ENCODE data around the gene XRCC3.

The XRCC3 gene

GRCh38 chr14:103725001-103725682, 9.9 kb upstream of the XRCC3 start:
- no peaks in the 10 kb centered on the region for H3K9me3 Mint-ChIP-seq
- no peaks in the 10 kb centered on the region for H3K27me3 Mint-ChIP-seq (ENCODE audit: low read depth)
- peaks cover 5% of the 10 kb centered on the region for H3K36me3 Mint-ChIP-seq (ENCODE audit: low read depth)
- no peak overlapping the region for H3K4me3 Mint-ChIP-seq
- H3K27ac Mint-ChIP-seq: no peak overlapping the region
- no peaks in the 10 kb centered on the region for H3K4me1 Mint-ChIP-seq (ENCODE audit: low read depth)

DNA sequence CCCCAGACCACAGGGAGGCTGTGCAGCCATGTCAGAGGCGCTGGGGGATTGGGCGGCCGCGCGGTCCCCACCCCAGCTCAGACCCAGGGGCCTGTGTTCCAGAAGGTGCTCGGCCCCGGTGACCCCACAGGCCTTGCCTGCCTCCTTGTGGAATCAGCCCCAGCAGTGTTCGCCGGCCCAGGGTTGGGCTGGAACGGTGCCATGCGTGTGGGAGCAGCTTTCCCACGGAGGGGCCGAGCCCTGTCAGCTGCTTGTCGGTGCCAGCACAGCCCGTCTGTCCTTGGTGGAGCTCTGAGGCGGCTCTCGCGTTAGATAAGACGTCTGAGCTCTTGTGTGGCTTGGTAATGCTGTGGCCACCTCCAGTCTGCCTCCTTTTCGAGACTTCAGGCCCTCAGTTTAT, 8.9 kb upstream of the XRCC3 start:
- H3K36me3 Mint-ChIP-seq (ENCODE audit: low read depth): peaks cover 4% of the 10 kb centered on the region
- H3K9me3 Mint-ChIP-seq: no peaks in the 10 kb centered on the region
- H3K4me1 Mint-ChIP-seq (ENCODE audit: low read depth): peaks cover 8% of the 10 kb centered on the region
- H3K27me3 Mint-ChIP-seq (ENCODE audit: low read depth): no peaks in the 10 kb centered on the region
- H3K4me3 Mint-ChIP-seq: no peak overlapping the region
- H3K27ac Mint-ChIP-seq: no peak overlapping the region

GRCh38 chr14:103723748-103724081, 8.5 kb upstream of the XRCC3 start:
- no peak overlapping the region for H3K27ac Mint-ChIP-seq
- peaks cover 9% of the 10 kb centered on the region for H3K4me1 Mint-ChIP-seq (ENCODE audit: low read depth)
- H3K9me3 Mint-ChIP-seq: no peaks in the 10 kb centered on the region
- no peak overlapping the region for H3K4me3 Mint-ChIP-seq
- no peaks in the 10 kb centered on the region for H3K27me3 Mint-ChIP-seq (ENCODE audit: low read depth)
- H3K36me3 Mint-ChIP-seq (ENCODE audit: low read depth): peaks cover under 1% of the 10 kb centered on the region

DNA sequence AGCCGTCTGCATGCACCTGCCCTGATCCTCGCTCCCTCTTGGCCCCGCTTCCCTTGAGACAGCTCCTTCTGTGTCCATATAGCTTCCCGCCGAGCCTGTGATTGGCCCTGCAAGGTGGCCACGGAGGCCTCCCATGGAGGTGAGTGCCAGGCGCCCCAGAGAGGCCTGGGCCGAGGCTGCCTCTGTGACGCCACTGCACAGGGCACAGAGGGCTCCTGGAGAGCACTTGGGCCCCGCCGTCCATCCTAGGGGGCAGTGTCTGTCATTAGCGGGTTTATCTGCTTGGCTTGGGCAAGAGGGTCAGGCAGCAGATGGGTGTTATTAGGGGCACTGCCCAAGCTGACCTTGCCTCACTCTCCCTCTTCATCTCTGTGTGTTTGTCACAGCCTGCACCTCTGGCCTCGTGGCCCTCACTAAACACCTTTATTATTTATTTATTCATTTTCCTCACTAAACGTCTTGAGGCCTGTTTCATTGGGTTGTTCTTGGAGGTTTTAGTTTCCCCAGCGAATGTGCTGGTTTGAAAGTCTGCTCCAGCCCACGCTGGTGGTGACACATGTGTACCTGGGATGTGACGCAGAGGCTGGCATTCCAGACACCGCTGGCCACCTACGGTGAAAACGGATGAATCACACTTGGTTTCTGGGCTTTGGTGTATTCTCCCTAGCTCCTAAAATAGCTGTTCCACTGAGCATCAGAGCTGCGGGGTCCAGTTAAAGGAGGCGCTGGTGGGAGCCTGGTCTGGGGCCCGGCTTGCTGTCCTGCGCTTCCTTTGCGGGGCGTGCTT, 6.3 kb upstream of the XRCC3 start:
- H3K27ac Mint-ChIP-seq: no peak overlapping the region

DNA sequence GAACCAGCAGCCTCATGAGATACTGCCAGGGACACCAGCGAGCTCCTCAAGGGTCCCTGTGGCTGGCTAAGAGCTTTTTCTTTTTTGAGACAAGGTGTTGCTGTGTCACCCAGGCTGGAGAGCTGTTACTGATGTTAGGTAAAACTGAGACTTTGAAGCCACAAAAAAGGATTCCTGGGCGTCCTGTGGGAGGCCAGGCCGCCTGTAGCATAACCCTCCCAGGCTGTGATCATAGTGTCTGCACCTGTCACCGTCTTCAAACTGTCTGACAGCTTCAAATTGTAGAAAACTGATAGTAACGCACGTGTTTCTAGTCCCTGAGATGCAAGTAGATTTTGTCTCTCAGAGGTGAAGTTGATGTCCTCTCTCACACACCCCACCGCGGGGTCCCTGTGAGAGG, 4.5 kb upstream of the XRCC3 start:
- Mint-ChIP-seq H3K4me1 (ENCODE audit: low read depth) (peaks cover 26% of the 10 kb centered on the region), H3K36me3 (ENCODE audit: low read depth) (peaks cover 4% of the 10 kb centered on the region), H3K27me3 (ENCODE audit: low read depth) (no peaks in the 10 kb centered on the region), H3K4me3 (no peak overlapping the region), H3K27ac (no peak overlapping the region), H3K9me3 (no peaks in the 10 kb centered on the region)

More for the DNA sequence above, 6.3 kb upstream of the XRCC3 start:
- Mint-ChIP-seq H3K9me3 (no peaks in the 10 kb centered on the region), H3K27me3 (ENCODE audit: low read depth) (no peaks in the 10 kb centered on the region), H3K4me1 (ENCODE audit: low read depth) (peaks cover 22% of the 10 kb centered on the region), H3K4me3 (no peak overlapping the region), H3K36me3 (ENCODE audit: low read depth) (peaks cover 4% of the 10 kb centered on the region)

GRCh38 chr14:103718572-103718971, 3.3 kb upstream of the XRCC3 start:
- H3K36me3 Mint-ChIP-seq (ENCODE audit: low read depth): peaks cover 4% of the 10 kb centered on the region
- no peaks in the 10 kb centered on the region for H3K27me3 Mint-ChIP-seq (ENCODE audit: low read depth)
- peaks cover 30% of the 10 kb centered on the region for H3K4me1 Mint-ChIP-seq (ENCODE audit: low read depth)
- H3K4me3 Mint-ChIP-seq: no peak overlapping the region
- no peak overlapping the region for H3K27ac Mint-ChIP-seq
- H3K9me3 Mint-ChIP-seq: no peaks in the 10 kb centered on the region

GRCh38 chr14:103716899-103717411, 1.7 kb upstream of the XRCC3 start:
- Mint-ChIP-seq H3K4me1 (ENCODE audit: low read depth) (peaks cover 36% of the 10 kb centered on the region), H3K27me3 (ENCODE audit: low read depth) (no peaks in the 10 kb centered on the region), H3K27ac (no peak overlapping the region), H3K4me3 (peak overlapping the region; percentile 81), H3K9me3 (no peaks in the 10 kb centered on the region), H3K36me3 (ENCODE audit: low read depth) (peaks cover 4% of the 10 kb centered on the region)

DNA sequence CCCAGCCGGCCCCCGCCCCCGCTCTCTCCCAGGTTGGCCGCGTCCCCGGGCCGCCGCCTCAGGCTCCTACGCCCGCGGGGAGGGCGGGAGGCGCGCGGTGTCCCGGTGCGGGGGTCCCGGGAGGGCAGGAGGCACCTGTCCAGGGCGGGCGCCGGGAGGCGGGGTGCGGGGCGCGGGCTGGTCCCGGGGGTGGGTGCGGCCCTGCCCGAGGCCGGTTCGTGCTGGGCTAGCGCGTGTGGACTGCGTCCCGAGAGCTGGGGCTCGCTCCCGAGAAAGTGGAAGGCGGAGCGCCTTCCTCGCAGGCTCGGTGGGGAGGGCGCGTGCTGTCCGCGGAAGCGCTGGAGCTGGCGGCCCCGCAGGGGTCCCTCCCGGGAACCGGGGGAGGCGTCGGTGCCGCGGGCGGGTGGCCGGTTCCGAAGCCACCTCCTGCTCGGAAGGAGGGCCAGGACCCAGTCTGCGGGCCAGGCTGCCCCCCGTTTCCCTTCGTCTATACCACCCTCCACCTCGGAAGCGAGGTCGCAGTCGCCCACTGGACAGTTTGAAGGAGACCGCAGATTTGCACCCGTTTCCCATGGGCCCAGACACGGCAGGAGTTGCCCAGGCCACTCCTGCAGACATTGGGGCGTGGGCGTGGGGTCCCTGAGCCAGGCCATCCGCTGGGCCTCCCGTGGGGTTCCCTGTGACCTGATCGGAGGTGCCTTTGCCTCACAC, 995 bp upstream of the XRCC3 start:
- peaks cover 4% of the 10 kb centered on the region for H3K36me3 Mint-ChIP-seq (ENCODE audit: low read depth)
- no peak overlapping the region for H3K27ac Mint-ChIP-seq
- H3K4me3 Mint-ChIP-seq: peak overlapping the region; percentile 81
- H3K4me1 Mint-ChIP-seq (ENCODE audit: low read depth): peaks cover 38% of the 10 kb centered on the region
- H3K9me3 Mint-ChIP-seq: no peaks in the 10 kb centered on the region
- H3K27me3 Mint-ChIP-seq (ENCODE audit: low read depth): no peaks in the 10 kb centered on the region

DNA sequence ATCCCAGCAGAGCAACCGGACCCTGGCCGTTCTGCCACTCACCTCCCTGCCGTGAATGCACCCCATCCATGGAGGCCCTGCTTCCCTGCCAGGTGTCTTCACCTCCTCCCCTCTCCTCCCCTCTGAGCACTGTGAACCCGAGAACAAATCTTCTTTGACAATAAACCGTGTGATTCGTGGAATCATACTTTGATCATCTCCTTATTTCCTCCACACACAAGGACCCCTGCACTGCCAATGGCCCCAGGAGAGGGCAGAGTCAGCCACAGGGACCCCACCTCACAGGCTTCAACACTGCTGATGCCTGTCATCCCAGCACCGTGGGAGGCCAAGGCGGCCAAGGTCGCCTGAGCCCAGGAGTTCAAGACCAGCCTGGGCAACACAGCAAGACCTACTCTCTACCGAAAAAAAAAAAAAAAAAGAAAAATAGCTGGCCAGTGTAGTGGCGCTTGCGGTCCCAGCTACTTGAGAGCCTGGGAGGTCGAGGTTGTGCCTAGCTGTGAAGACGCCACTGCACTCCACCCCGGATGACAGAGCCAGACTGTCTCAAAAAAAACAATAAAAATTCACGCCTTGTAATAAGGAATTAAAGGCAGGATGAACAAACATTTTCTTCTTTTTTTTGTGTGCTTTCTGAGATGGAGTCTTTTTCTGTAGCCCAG, 1.1 kb downstream of the XRCC3 start:
- peaks cover 37% of the 10 kb centered on the region for H3K4me1 Mint-ChIP-seq (ENCODE audit: low read depth)
- H3K9me3 Mint-ChIP-seq: no peaks in the 10 kb centered on the region
- peaks cover 6% of the 10 kb centered on the region for H3K36me3 Mint-ChIP-seq (ENCODE audit: low read depth)
- H3K27me3 Mint-ChIP-seq (ENCODE audit: low read depth): no peaks in the 10 kb centered on the region
- peak overlapping the region; percentile 95 for H3K4me3 Mint-ChIP-seq
- H3K27ac Mint-ChIP-seq: peak overlapping the region; percentile 68

- Mint-ChIP-seq H3K27me3 (ENCODE audit: low read depth) (no peaks in the 10 kb centered on the region), H3K4me3 (peak overlapping the region; percentile 95), H3K27ac (no peak overlapping the region), H3K9me3 (no peaks in the 10 kb centered on the region), H3K4me1 (ENCODE audit: low read depth) (peaks cover 34% of the 10 kb centered on the region), H3K36me3 (ENCODE audit: low read depth) (peaks cover 8% of the 10 kb centered on the region)
Measured at GRCh38 chr14:103713304-103714062, 1.8 kb downstream of the XRCC3 start.

GRCh38 chr14:103712633-103713247, 2.5 kb downstream of the XRCC3 start:
- Mint-ChIP-seq H3K4me1 (ENCODE audit: low read depth) (peaks cover 34% of the 10 kb centered on the region), H3K9me3 (no peaks in the 10 kb centered on the region), H3K27ac (no peak overlapping the region), H3K4me3 (no peak overlapping the region), H3K36me3 (ENCODE audit: low read depth) (peaks cover 8% of the 10 kb centered on the region), H3K27me3 (ENCODE audit: low read depth) (no peaks in the 10 kb centered on the region)

GRCh38 chr14:103711516-103712431, 3.5 kb downstream of the XRCC3 start:
- no peaks in the 10 kb centered on the region for H3K27me3 Mint-ChIP-seq (ENCODE audit: low read depth)
- H3K4me1 Mint-ChIP-seq (ENCODE audit: low read depth): peaks cover 26% of the 10 kb centered on the region
- H3K36me3 Mint-ChIP-seq (ENCODE audit: low read depth): peaks cover 4% of the 10 kb centered on the region
- no peak overlapping the region for H3K27ac Mint-ChIP-seq
- no peak overlapping the region for H3K4me3 Mint-ChIP-seq
- H3K9me3 Mint-ChIP-seq: no peaks in the 10 kb centered on the region

Measured in T-helper 1 cell treated with Interleukin-12 subunit alpha and Interleukin-12 subunit beta and Interleukin-4 antibody, amounts not matched to agents 30 μg/mL and 1 μg/mL, for 36 hours (primary cell).